Measurements from ENCODE around the gene STX8. TPM values are rescaled to one million over a fixed set of nuclear protein-coding genes. Genes with fewer than 3 reads are reported as not detected.

The STX8 gene
- polyA plus RNA-seq, 3 donors: 72.6 to 77.0 (median 76.8) TPM

DNA sequence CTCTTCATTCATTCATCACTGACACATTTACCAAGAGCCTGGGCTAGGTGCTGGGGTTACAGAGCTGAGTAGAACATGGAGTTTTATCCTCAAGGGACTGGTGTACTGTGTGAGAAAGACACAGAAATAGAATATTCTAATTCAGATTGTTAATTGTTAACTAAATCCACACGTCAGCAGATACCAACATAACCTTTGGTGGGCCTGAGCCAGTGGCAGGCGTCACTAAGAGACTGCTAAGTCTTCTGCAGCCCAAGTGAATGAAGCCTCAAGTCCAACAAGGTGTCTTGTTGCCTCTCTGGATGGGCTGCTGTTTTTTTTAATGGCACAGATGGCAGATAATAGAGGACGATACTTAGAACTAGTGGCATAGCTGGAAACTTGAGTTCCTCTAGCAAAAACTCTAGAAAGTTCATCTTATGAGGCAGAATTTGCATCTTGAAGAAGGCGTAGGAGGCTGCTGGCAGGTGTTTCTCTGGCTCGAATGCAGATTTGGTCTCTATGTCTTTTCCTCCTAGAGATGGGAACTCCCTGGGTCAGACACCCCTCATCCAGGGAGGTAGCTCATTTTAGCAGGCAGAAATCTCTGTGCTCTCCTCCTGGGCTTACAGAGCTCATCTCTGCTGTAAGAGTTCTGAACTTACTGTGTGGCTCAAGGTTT, 374.8 kb downstream of the STX8 start:
- DNase-seq (ENCODE audit: low read depth in 3 of 3, low spot score in 2 of 3): no peak

Other genes with a start within 250 kb of the STX8 start
- 1 to 10 TPM; 2.6 to 3.6 (median 2.7) TPM for gene CFAP52, start 822 bp upstream of the STX8 start, polyA plus RNA-seq (ENCODE audit: insufficient read length in 3 of 3)
- gene USP43, start 69.7 kb upstream of the STX8 start, polyA plus RNA-seq (ENCODE audit: insufficient read length in 3 of 3): 1 to 10 TPM; 5.7 to 7.0 (median 6.2) TPM
- not detected for gene DHRS7C, start 215.8 kb upstream of the STX8 start, polyA plus RNA-seq (ENCODE audit: insufficient read length in 3 of 3)
- gene GSG1L2, start 246.3 kb upstream of the STX8 start, polyA plus RNA-seq (ENCODE audit: insufficient read length in 3 of 3): not detected